Measurements from ENCODE around the gene ATG7. TPM values are rescaled to one million over a fixed set of nuclear protein-coding genes. Genes with fewer than 3 reads are reported as not detected.
A peak's percentile ranks its signal among the peaks of the same experiment; 100 is the strongest.

Gene ATG7
- total RNA-seq, 4 donors from 2014 or later = 45.8 to 85.3 (median 67.3) TPM

DNA sequence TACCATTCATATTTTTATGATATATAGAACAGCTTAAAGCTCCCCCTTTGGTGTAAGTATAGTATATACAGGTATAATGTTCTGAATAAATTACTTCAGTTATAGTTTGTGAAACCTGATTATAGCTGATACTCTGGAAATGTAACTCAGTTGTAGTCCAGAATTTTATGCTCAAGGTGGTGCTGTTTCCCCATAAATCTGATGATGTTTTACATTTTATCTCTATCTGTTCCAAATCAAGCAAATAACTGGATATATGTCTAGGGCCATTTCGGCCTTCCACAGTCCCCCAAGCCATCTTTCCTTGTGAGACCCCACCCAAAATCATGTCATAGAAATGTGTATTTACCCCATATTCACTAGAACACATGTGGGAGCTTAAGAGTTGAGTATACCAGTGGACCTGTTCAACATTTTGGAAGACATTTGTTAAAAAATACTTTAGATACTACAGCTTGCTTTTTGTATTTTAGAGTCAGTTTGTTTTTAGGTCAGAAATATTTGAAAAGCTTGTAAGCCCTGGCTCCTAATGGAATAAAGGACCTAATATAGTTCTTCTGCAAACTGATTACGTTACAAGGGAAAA lies 107.1 kb downstream of the ATG7 start:
- Histone ChIP-seq H3K36me3 (no peaks in the 10 kb centered on the region), H3K4me3 (replicated peaks in 1 of 3) (no peak overlapping the region), H3K27me3 (no peaks in the 10 kb centered on the region), H3K4me1 (no peaks in the 10 kb centered on the region), H3K9me3 (no peaks in the 10 kb centered on the region), H3K27ac (no peak overlapping the region)
- TF ChIP-seq POLR2A (IDR thresholded peaks at IDR 0.05) = no peak
- TF ChIP-seq, protein P1, sequence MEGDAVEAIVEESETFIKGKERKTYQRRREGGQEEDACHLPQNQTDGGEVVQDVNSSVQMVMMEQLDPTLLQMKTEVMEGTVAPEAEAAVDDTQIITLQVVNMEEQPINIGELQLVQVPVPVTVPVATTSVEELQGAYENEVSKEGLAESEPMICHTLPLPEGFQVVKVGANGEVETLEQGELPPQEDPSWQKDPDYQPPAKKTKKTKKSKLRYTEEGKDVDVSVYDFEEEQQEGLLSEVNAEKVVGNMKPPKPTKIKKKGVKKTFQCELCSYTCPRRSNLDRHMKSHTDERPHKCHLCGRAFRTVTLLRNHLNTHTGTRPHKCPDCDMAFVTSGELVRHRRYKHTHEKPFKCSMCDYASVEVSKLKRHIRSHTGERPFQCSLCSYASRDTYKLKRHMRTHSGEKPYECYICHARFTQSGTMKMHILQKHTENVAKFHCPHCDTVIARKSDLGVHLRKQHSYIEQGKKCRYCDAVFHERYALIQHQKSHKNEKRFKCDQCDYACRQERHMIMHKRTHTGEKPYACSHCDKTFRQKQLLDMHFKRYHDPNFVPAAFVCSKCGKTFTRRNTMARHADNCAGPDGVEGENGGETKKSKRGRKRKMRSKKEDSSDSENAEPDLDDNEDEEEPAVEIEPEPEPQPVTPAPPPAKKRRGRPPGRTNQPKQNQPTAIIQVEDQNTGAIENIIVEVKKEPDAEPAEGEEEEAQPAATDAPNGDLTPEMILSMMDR (IDR thresholded peaks at IDR 0.05) = peak; percentile 38 to 89 (median 48)
- 48 to 51% methylated on average over 2 of the region's 2 CpGs for WGBS, 2 donors
- intact Hi-C loops (cut with DNase I) = loop anchor here (5.0 kb wide), 2 partner anchors 273 to 423 kb away; no protein-coding TSS in a partner anchor
- no peak for DNase-seq

DNA sequence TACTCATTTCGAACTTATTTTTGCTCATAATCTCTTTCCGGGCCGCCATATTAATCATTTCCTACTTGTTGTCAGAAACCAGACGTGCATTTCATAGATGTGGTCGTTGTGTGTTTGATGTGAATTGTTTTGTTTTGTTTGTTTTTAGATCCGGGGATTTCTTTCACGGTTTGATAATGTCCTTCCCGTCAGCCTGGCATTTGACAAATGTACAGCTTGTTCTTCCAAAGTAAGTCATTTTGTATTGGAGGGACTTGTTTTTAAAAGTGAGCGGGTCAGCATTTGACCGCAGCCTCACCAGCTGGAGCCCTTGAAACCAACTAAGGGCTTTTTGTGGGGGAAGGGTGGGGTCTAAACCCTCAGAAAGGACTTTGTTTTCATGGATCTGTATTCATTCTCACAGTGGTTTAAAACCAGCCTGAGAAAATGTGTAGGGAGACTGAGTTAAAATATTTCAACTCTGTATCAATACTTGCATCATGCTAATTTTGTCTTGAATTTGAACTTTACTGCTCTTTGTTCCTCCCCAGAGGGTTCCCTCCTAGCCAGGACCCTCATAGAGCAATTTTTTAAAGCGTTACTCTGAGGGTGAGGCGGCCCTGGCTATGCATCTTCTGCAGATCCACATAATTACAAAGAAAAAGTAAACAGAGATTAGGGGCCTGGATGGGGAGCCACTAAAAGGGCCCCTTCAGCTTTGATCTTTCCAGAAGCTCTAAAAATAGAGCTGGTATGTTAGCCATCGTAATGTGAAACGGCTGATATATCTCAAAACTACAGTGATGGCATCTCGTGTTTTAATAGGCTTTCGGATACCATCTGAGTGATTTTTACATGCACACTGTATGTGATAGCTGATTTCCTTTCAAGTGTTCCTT lies 107.9 kb downstream of the ATG7 start:
- Histone ChIP-seq H3K36me3 (no peaks in the 10 kb centered on the region), H3K9me3 (no peaks in the 10 kb centered on the region), H3K4me3 (replicated peaks in 1 of 3) (no peak overlapping the region), H3K27ac (no peak overlapping the region), H3K27me3 (no peaks in the 10 kb centered on the region), H3K4me1 (no peaks in the 10 kb centered on the region)
- intact Hi-C loops (cut with DNase I) = loop anchor here (5.0 kb wide), 2 partner anchors 272 to 422 kb away; no protein-coding TSS in a partner anchor
- no peak for TF ChIP-seq POLR2A (IDR thresholded peaks at IDR 0.05)
- TF ChIP-seq, protein P1 (IDR thresholded peaks at IDR 0.05) = no peak
- DNase-seq = no peak
- WGBS, 2 donors = 69 to 79% methylated on average over 16 of the region's 16 CpGs

DNA sequence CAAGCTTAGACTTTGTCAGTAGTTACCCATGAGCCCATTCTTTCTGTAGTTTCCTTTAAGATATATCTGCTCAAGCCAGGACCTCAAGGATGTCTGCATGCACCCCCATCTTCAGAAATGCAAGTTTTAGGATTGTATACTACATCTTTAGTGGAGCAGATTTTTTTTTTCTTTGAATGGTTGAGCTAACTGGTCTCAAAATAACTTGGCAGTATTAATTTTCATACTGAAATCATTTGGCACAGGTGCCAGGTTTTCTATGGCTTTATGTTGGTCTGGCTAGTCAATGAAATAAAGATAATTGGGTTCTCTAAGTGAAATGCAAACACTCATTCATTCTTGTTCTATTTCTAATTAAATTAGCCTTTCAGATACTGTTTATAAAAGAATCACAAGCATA lies 108.9 kb downstream of the ATG7 start:
- Histone ChIP-seq H3K36me3 (no peaks in the 10 kb centered on the region), H3K4me1 (peaks cover 0 to 7% of the 10 kb centered on the region in 2 donors), H3K4me3 (replicated peaks in 1 of 3) (no peak overlapping the region), H3K27me3 (no peaks in the 10 kb centered on the region), H3K9me3 (no peaks in the 10 kb centered on the region), H3K27ac (no peak overlapping the region)
- TF ChIP-seq, protein P1 (IDR thresholded peaks at IDR 0.05) = no peak
- TF ChIP-seq POLR2A (IDR thresholded peaks at IDR 0.05) = no peak
- DNase-seq = no peak
- intact Hi-C loops (cut with DNase I) = no loop called here

DNA sequence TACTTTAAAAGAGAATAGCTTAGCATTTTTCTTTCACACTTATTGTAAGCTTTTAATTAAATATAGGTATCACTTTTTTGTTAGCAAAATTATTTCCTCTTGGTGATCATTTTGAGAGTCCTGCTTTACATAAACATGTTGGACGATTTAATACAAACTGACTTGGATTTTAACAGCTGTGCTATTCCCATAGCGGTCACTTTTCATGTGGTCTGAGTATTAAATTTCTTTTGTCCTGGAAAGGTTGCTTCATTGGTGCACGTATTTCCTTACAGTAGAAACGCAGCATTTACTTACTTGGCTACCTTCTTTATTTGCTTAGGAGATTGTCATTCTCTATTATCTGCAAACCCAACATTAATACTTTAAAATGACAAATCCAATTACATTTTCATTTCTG lies 109.4 kb downstream of the ATG7 start:
- H3K4me1 ChIP-seq = peaks cover 0 to 11% of the 10 kb centered on the region in 2 donors
- no peak overlapping the region for H3K4me3 ChIP-seq (replicated peaks in 1 of 3)
- 89 to 91% methylated on average over 4 of the region's 4 CpGs for WGBS, 2 donors
- H3K9me3 ChIP-seq = no peaks in the 10 kb centered on the region
- no peak for DNase-seq
- intact Hi-C loops (cut with DNase I) = no loop called here
- H3K27ac ChIP-seq = no peak overlapping the region
- no peak for TF ChIP-seq POLR2A (IDR thresholded peaks at IDR 0.05)
- TF ChIP-seq, protein P1 (IDR thresholded peaks at IDR 0.05) = no peak
- no peaks in the 10 kb centered on the region for H3K27me3 ChIP-seq
- no peaks in the 10 kb centered on the region for H3K36me3 ChIP-seq

All from thyroid gland (tissue), 4 donors.